Measurements from ENCODE around the gene GPR82. TPM values are rescaled to one million over a fixed set of nuclear protein-coding genes. Genes with fewer than 3 reads are reported as not detected.

The GPR82 gene
- total RNA-seq, 1 experiment from 2014 or later = not detected

DNA sequence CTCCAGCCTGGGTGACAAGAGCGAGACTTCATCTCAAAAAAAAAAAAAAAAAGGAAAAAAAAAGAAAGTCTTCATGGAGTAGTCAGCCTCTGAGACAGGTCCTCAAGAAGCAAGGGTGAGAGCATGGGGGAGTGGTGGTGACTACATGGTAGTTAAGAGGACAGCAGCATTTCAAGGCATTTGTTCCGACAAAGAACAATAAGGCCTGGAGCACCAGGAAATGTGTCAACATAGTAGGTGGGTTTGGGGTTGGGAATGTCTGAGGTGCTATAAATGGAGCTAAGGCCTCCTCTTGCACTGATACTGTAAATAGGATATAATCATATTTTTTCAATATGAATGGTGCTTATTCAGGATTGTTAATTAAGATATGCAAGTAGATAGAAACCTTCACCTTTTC is 34.4 kb downstream of the GPR82 start:
- intact Hi-C loops (cut with micrococcal nuclease; ENCODE audit: unreplicated experiment) = no loop called here
- ChIA-PET CTCF (no interaction called here), POLR2A (ENCODE audit: unreplicated experiment) (no interaction called here)

DNA sequence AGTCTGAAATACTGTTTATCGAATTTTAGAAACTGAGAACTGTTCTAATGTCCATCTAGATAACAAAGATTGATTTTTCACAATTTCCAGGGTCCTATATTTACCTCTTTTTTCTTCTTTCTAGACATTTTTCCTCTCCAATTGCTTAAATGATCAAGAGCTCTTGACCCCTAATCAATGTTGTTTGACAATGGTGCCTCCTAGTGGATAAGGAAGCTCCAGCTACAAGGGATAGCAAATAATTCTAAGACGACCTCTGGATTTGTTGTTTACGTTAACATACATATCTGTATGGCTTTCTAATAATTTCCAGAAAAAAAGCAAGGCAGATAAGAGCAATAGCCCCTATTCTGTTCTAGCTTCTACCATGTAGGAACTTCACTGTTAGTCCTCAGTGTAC is 35.8 kb downstream of the GPR82 start:
- H3K79me2 ChIP-seq (ENCODE audit: low read depth) = no peaks in the 10 kb centered on the region
- no peaks in the 10 kb centered on the region for H3K9me2 ChIP-seq (ENCODE audit: insufficient read depth)
- H4K20me1 ChIP-seq (ENCODE audit: insufficient read depth) = no peaks in the 10 kb centered on the region
- ChIA-PET POLR2A (ENCODE audit: unreplicated experiment) (no interaction called here), CTCF (no interaction called here)
- no peak overlapping the region for H2AFZ ChIP-seq
- H3K4me1 ChIP-seq (replicated peaks; ENCODE audit: insufficient read depth) = no peaks in the 10 kb centered on the region
- no peak overlapping the region for H3K4me2 ChIP-seq
- no peaks in the 10 kb centered on the region for H3K9me3 ChIP-seq (ENCODE audit: insufficient read depth, low read depth)
- H3K27me3 ChIP-seq (ENCODE audit: insufficient read depth, low read depth) = no peaks in the 10 kb centered on the region
- intact Hi-C loops (cut with micrococcal nuclease; ENCODE audit: unreplicated experiment) = no loop called here
- BruUV-seq (replicated peaks) = no TSS peak
- H3K4me3 ChIP-seq = no peak overlapping the region
- H3F3A ChIP-seq (ENCODE audit: insufficient read depth, low read depth) = no peaks in the 10 kb centered on the region
- DNase-seq = no peak
- H3K27ac ChIP-seq = no peak overlapping the region
- no peaks in the 10 kb centered on the region for H3K36me3 ChIP-seq (ENCODE audit: low read depth)
- TF ChIP-seq, protein P1, sequence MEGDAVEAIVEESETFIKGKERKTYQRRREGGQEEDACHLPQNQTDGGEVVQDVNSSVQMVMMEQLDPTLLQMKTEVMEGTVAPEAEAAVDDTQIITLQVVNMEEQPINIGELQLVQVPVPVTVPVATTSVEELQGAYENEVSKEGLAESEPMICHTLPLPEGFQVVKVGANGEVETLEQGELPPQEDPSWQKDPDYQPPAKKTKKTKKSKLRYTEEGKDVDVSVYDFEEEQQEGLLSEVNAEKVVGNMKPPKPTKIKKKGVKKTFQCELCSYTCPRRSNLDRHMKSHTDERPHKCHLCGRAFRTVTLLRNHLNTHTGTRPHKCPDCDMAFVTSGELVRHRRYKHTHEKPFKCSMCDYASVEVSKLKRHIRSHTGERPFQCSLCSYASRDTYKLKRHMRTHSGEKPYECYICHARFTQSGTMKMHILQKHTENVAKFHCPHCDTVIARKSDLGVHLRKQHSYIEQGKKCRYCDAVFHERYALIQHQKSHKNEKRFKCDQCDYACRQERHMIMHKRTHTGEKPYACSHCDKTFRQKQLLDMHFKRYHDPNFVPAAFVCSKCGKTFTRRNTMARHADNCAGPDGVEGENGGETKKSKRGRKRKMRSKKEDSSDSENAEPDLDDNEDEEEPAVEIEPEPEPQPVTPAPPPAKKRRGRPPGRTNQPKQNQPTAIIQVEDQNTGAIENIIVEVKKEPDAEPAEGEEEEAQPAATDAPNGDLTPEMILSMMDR (conservative IDR thresholded peaks at IDR 0.05) = no peak
- no peak for TF ChIP-seq EZH2 (IDR thresholded peaks at IDR 0.05; ENCODE audit: low read depth)

More for the DNA sequence above, 34.4 kb downstream of the GPR82 start:
- H3K27ac ChIP-seq = no peak overlapping the region
- no peaks in the 10 kb centered on the region for H4K20me1 ChIP-seq (ENCODE audit: insufficient read depth)
- no peak for TF ChIP-seq EZH2 (IDR thresholded peaks at IDR 0.05; ENCODE audit: low read depth)
- TF ChIP-seq, protein P1 (conservative IDR thresholded peaks at IDR 0.05) = no peak
- H3F3A ChIP-seq (ENCODE audit: insufficient read depth, low read depth) = no peaks in the 10 kb centered on the region
- H3K9me3 ChIP-seq (ENCODE audit: insufficient read depth, low read depth) = no peaks in the 10 kb centered on the region
- DNase-seq = no peak
- H3K9me2 ChIP-seq (ENCODE audit: insufficient read depth) = no peaks in the 10 kb centered on the region
- no peaks in the 10 kb centered on the region for H3K27me3 ChIP-seq (ENCODE audit: insufficient read depth, low read depth)
- no peak overlapping the region for H3K4me3 ChIP-seq
- H2AFZ ChIP-seq = no peak overlapping the region
- no peaks in the 10 kb centered on the region for H3K36me3 ChIP-seq (ENCODE audit: low read depth)
- no peak overlapping the region for H3K4me2 ChIP-seq
- no peaks in the 10 kb centered on the region for H3K4me1 ChIP-seq (replicated peaks; ENCODE audit: insufficient read depth)
- no peaks in the 10 kb centered on the region for H3K79me2 ChIP-seq (ENCODE audit: low read depth)
- BruUV-seq (replicated peaks) = no TSS peak

DNA sequence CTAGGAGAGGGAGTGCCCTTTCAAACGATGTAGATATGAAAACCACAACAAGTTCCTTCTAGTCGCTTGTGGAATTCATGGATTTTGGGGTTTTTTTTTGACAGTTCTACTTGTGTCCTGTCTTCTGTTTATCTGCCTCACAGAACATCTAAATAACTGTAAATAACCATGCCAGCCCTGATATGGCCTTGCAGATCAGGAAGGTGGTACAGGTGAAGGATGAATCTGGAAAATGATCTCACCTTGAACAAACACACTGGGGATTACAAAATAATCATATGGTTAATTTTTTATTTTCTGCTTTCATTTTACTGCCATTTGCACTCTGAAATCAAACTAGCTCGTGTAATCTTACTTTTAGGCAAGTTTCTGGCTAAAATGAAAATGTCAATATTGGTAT is 37.2 kb downstream of the GPR82 start:
- no peaks in the 10 kb centered on the region for H3K4me1 ChIP-seq (replicated peaks; ENCODE audit: insufficient read depth)
- no peak for TF ChIP-seq EZH2 (IDR thresholded peaks at IDR 0.05; ENCODE audit: low read depth)
- TF ChIP-seq, protein P1 (conservative IDR thresholded peaks at IDR 0.05) = no peak
- intact Hi-C loops (cut with micrococcal nuclease; ENCODE audit: unreplicated experiment) = no loop called here
- no peak overlapping the region for H2AFZ ChIP-seq
- no peaks in the 10 kb centered on the region for H3K79me2 ChIP-seq (ENCODE audit: low read depth)
- CTCF ChIA-PET = no interaction called here
- H4K20me1 ChIP-seq (ENCODE audit: insufficient read depth) = no peaks in the 10 kb centered on the region
- no peaks in the 10 kb centered on the region for H3K9me3 ChIP-seq (ENCODE audit: insufficient read depth, low read depth)
- no peak for DNase-seq
- H3K27ac ChIP-seq = no peak overlapping the region
- no peak overlapping the region for H3K4me3 ChIP-seq
- H3F3A ChIP-seq (ENCODE audit: insufficient read depth, low read depth) = no peaks in the 10 kb centered on the region
- no peaks in the 10 kb centered on the region for H3K36me3 ChIP-seq (ENCODE audit: low read depth)
- no peaks in the 10 kb centered on the region for H3K9me2 ChIP-seq (ENCODE audit: insufficient read depth)
- H3K4me2 ChIP-seq = no peak overlapping the region
- POLR2A ChIA-PET (ENCODE audit: unreplicated experiment) = no interaction called here
- H3K27me3 ChIP-seq (ENCODE audit: insufficient read depth, low read depth) = no peaks in the 10 kb centered on the region
- no TSS peak for BruUV-seq (replicated peaks)

Data from PC-9 (cell line).